PC-9 (cell line): Measurements from ENCODE around the gene FAM171A1. TPM values are rescaled to one million over a fixed set of nuclear protein-coding genes. Genes with fewer than 3 reads are reported as not detected.

Experiments
- BruUV-seq: library from RNA; stranded (reverse); fragments of 400-500 nt; replicated peaks from 2 replicates; lab custom pipeline; 2021; lab: Mats Ljungman, UMichigan
- CTCF ChIA-PET: fragments of 300-600 bp; sonication (Branson Sonifier 250); formaldehyde crosslinking; loops from one replicate; lab custom pipeline; 2022; ENCODE audit warnings: antibody characterized with exemption; lab: Charles Lee
- POLR2A ChIA-PET: fragments of 300-600 bp; sonication (Branson Sonifier 250); formaldehyde crosslinking; loops from one replicate; lab custom pipeline; 2022; ENCODE audit warnings: antibody characterized with exemption; ENCODE audit not compliant: unreplicated experiment; lab: Charles Lee
- DNase-seq, 2 experiments: peaks; one replicate each; pipeline versions ENCODE4 v3.0.0 to v3.0.0-alpha.2; 2015 to 2022; ENCODE audit warnings: mixed read lengths in 1 of 2
- H2AFZ ChIP-seq: fragments of 200-600 bp; sonication (generic); 2 replicates; pipeline ENCODE4 v1.8.1; 2017; ENCODE audit warnings: antibody characterized with exemption
- H3F3A ChIP-seq: fragments of 200-600 bp; sonication (generic); 2 replicates; pipeline ENCODE4 v1.8.1; 2017; ENCODE audit warnings: antibody characterized with exemption, mild to moderate bottlenecking, low read depth; ENCODE audit not compliant: insufficient read depth
- H3K27ac ChIP-seq: fragments of 200-600 bp; sonication (generic); 2 replicates; pipeline ENCODE4 v1.6.1; 2016; ENCODE audit warnings: mixed run types
- H3K27me3 ChIP-seq: fragments of 200-600 bp; sonication (generic); 2 replicates; pipeline ENCODE4 v1.6.1; 2016; ENCODE audit warnings: low read depth, mixed run types; ENCODE audit not compliant: insufficient read depth
- H3K36me3 ChIP-seq: fragments of 200-600 bp; sonication (generic); 2 replicates; pipeline ENCODE4 v1.6.1; 2016; ENCODE audit warnings: low read depth, mixed run types
- H3K4me1 ChIP-seq: fragments of 200-600 bp; sonication (generic); replicated peaks from 2 replicates; pipeline ENCODE4 v1.6.1; 2016; ENCODE audit warnings: mixed run types; ENCODE audit not compliant: insufficient read depth
- H3K4me2 ChIP-seq: fragments of 200-600 bp; sonication (generic); 2 replicates; pipeline ENCODE4 v1.6.1; 2017; ENCODE audit warnings: mixed run types
- H3K4me3 ChIP-seq: fragments of 200-600 bp; sonication (generic); 2 replicates; pipeline ENCODE4 v1.6.1; 2016; ENCODE audit warnings: mixed run types
- H3K79me2 ChIP-seq: fragments of 200-600 bp; sonication (generic); 2 replicates; pipeline ENCODE4 v1.6.1; 2017; ENCODE audit warnings: low read depth, mixed run types
- H3K9me2 ChIP-seq: fragments of 200-600 bp; sonication (generic); 2 replicates; pipeline ENCODE4 v1.8.1; 2017; ENCODE audit warnings: mild to moderate bottlenecking; ENCODE audit not compliant: insufficient read depth
- H3K9me3 ChIP-seq: fragments of 200-600 bp; sonication (generic); 2 replicates; pipeline ENCODE4 v1.8.1; 2016; ENCODE audit warnings: low read depth; ENCODE audit not compliant: insufficient read depth
- H4K20me1 ChIP-seq: fragments of 200-600 bp; sonication (generic); 2 replicates; pipeline ENCODE4 v1.8.1; 2017; ENCODE audit not compliant: insufficient read depth
- CTCF ChIP-seq: fragments of 200-600 bp; sonication (generic); conservative IDR thresholded peaks from 2 replicates; pipeline ENCODE4 v1.6.1; 2017; ENCODE audit warnings: mixed run types, antibody characterized with exemption, mild to moderate bottlenecking, moderate library complexity
- EZH2 ChIP-seq: fragments of 200-600 bp; sonication (generic); IDR thresholded peaks from 2 replicates; pipeline ENCODE4 v1.8.0; 2017; ENCODE audit warnings: antibody characterized with exemption, low read depth
- intact Hi-C: fragments of 100-400 bp; cut with micrococcal nuclease; formaldehyde crosslinking; loops from one replicate; pipeline ENCODE4 v1.10.0; 2022; ENCODE audit not compliant: unreplicated experiment
- total RNA-seq: library from RNA; stranded (reverse); gene quantifications from 2 replicates; pipeline ENCODE4 v1.2.3, GENCODE V29; 2021

FAM171A1 gene
- total RNA-seq, 1 experiment from 2014 or later, result 3.0 TPM

- POLR2A ChIA-PET, result no interaction called here
- Histone ChIP-seq H3K4me1 (no peaks in the 10 kb centered on the region), H2AFZ (no peak overlapping the region), H3K36me3 (no peaks in the 10 kb centered on the region), H3K27me3 (peaks cover 45% of the 10 kb centered on the region), H3F3A (no peaks in the 10 kb centered on the region), H3K27ac (no peak overlapping the region), H3K4me2 (no peak overlapping the region), H3K9me3 (no peaks in the 10 kb centered on the region), H3K9me2 (no peaks in the 10 kb centered on the region), H3K4me3 (no peak overlapping the region), H4K20me1 (no peaks in the 10 kb centered on the region), H3K79me2 (no peaks in the 10 kb centered on the region)
- no peak for DNase-seq
- intact Hi-C loops, result no loop called here
- TF ChIP-seq CTCF (no peak), EZH2 (no peak)
- no TSS peak for BruUV-seq
- CTCF ChIA-PET, result no interaction called here
These were observed 76.9 kb downstream of the FAM171A1 start for GRCh38 chr10:15293862-15294842.

- TF ChIP-seq CTCF (no peak), EZH2 (no peak)
- no peaks in the 10 kb centered on the region for H3K4me1 ChIP-seq
- ChIA-PET POLR2A (no interaction called here), CTCF (no interaction called here)
- H2AFZ ChIP-seq, result no peak overlapping the region
- H3K36me3 ChIP-seq, result no peaks in the 10 kb centered on the region
- H3K27ac ChIP-seq, result no peak overlapping the region
- intact Hi-C loops, result no loop called here
- no peak for DNase-seq
- H3K4me3 ChIP-seq, result no peak overlapping the region
- BruUV-seq, result no TSS peak
- no peak overlapping the region for H3K4me2 ChIP-seq
- H4K20me1 ChIP-seq, result no peaks in the 10 kb centered on the region
- peaks cover 24% of the 10 kb centered on the region for H3K27me3 ChIP-seq
- no peaks in the 10 kb centered on the region for H3K9me2 ChIP-seq
- no peaks in the 10 kb centered on the region for H3K79me2 ChIP-seq
- no peaks in the 10 kb centered on the region for H3K9me3 ChIP-seq
- H3F3A ChIP-seq, result no peaks in the 10 kb centered on the region
These were observed 80.4 kb downstream of the FAM171A1 start for GRCh38 chr10:15290671-15291070.

GRCh38 chr10:15290150-15290549 is 80.9 kb downstream of the FAM171A1 start:
- Histone ChIP-seq H3K4me2 (no peak overlapping the region), H3K36me3 (no peaks in the 10 kb centered on the region), H3K27me3 (peaks cover 24% of the 10 kb centered on the region), H4K20me1 (no peaks in the 10 kb centered on the region), H3K9me3 (no peaks in the 10 kb centered on the region), H3K4me1 (no peaks in the 10 kb centered on the region), H2AFZ (no peak overlapping the region), H3K9me2 (no peaks in the 10 kb centered on the region), H3K4me3 (no peak overlapping the region), H3K79me2 (no peaks in the 10 kb centered on the region), H3F3A (no peaks in the 10 kb centered on the region), H3K27ac (no peak overlapping the region)
- ChIA-PET POLR2A (no interaction called here), CTCF (no interaction called here)
- intact Hi-C loops, result no loop called here
- BruUV-seq, result no TSS peak
- no peak for DNase-seq
- no peak for TF ChIP-seq CTCF
- no peak for TF ChIP-seq EZH2
